ENCODE results near the gene COL23A1.
"Not testable (repeated sequence)": the region's sequence is repeated elsewhere in the genome, so short reads cannot be mapped to it uniquely, and the experiment has no call there.

The COL23A1 gene

GRCh38 chr5:178273665-178274541 is 316.3 kb downstream of the COL23A1 start:
- DNase-seq: no peak

GRCh38 chr5:178273041-178273440 is 317.2 kb downstream of the COL23A1 start:
- DNase-seq: no peak

GRCh38 chr5:178272591-178272990 is 317.6 kb downstream of the COL23A1 start:
- DNase-seq: no peak

GRCh38 chr5:178271726-178272479 is 318.3 kb downstream of the COL23A1 start:
- no peak for DNase-seq

- DNase-seq: no peak
Observed at GRCh38 chr5:178271231-178271630, 319.0 kb downstream of the COL23A1 start.

GRCh38 chr5:178269499-178269898 is 320.7 kb downstream of the COL23A1 start:
- no peak for DNase-seq

GRCh38 chr5:178267876-178268275 is 322.3 kb downstream of the COL23A1 start:
- DNase-seq: no peak

- no peak for DNase-seq
Observed at GRCh38 chr5:178267245-178267644, 322.9 kb downstream of the COL23A1 start.

GRCh38 chr5:178266581-178266980 is 323.6 kb downstream of the COL23A1 start:
- no peak for DNase-seq

- DNase-seq: no peak
Observed at GRCh38 chr5:178265746-178266145, 324.4 kb downstream of the COL23A1 start.

- DNase-seq: no peak
Observed at GRCh38 chr5:178264044-178264443, 326.1 kb downstream of the COL23A1 start.

GRCh38 chr5:178261666-178262600 is 328.3 kb downstream of the COL23A1 start:
- no peak for DNase-seq

GRCh38 chr5:178259623-178260536 is 330.3 kb downstream of the COL23A1 start:
- no peak for DNase-seq

GRCh38 chr5:178257650-178258049 is 332.5 kb downstream of the COL23A1 start:
- DNase-seq: no peak

GRCh38 chr5:178256746-178257145 is 333.4 kb downstream of the COL23A1 start:
- no peak for DNase-seq

GRCh38 chr5:178253632-178254031 is 336.6 kb downstream of the COL23A1 start:
- DNase-seq: not testable (repeated sequence)

- no peak for DNase-seq
Observed at GRCh38 chr5:178252258-178252657, 337.9 kb downstream of the COL23A1 start.

- no peak for DNase-seq
Observed at GRCh38 chr5:178250263-178250662, 339.9 kb downstream of the COL23A1 start.

GRCh38 chr5:178249191-178249989 is 340.8 kb downstream of the COL23A1 start:
- peak; percentile 47 for DNase-seq

- DNase-seq: no peak
Observed at GRCh38 chr5:178248750-178249149, 341.4 kb downstream of the COL23A1 start.
